GM21447 (cell line): ENCODE results near the gene PSME3.
A peak's percentile ranks its signal among the peaks of the same experiment; 100 is the strongest.

ENCODE experiments used
- ATAC-seq: cut with Tn5 transposase; IDR thresholded peaks from one replicate; pipeline ENCODE4 v1.9.1; 2021; ENCODE audit not compliant: unreplicated experiment

Gene PSME3

GRCh38 chr17:42832934-42833766 lies at the start of gene PSME3:
Gene PSME3, plus strand, starts transcription at chr17:42833397. Its CDS starts 235 bp downstream, at chr17:42833632.
- peak; percentile 66 for ATAC-seq

GRCh38 chr17:42783791-42784138 lies 49.4 kb upstream of the PSME3 start:
- ATAC-seq, result no peak

- no peak for ATAC-seq
Observed at GRCh38 chr17:42784409-42784808, 48.8 kb upstream of the PSME3 start.

DNA sequence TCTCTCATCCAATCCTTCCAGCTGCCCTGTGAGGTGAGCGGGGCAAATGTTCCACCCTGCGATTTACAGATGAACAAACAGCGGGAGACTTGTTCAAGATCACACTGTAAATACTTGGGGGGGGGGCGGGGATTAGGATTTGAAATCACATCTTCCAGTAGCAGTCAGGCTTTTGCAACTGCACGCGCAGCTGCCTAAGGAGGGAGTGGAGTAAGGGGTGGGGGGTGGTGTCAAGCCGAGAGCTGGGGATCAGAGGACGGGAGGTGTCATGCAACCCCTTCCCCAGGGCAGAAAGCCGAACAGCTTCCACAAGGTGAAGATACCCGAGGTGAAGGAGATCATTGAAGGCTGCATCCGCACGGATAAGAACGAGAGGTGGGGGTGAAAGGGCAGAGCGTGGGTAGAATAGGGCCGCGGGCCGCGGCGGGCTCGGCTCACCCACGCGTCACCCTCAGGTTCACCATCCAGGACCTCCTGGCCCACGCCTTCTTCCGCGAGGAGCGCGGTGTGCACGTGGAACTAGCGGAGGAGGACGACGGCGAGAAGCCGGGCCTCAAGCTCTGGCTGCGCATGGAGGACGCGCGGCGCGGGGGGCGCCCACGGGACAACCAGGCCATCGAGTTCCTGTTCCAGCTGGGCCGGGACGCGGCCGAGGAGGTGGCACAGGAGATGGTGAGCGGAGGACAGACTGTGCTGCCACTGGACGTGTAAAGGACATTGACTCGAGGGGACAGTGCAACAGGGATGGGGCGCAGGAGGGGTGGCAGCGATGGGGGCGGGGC lies 48.2 kb upstream of the PSME3 start:
- ATAC-seq, result no peak

GRCh38 chr17:42787266-42787665 lies 45.9 kb upstream of the PSME3 start:
- no peak for ATAC-seq

DNA sequence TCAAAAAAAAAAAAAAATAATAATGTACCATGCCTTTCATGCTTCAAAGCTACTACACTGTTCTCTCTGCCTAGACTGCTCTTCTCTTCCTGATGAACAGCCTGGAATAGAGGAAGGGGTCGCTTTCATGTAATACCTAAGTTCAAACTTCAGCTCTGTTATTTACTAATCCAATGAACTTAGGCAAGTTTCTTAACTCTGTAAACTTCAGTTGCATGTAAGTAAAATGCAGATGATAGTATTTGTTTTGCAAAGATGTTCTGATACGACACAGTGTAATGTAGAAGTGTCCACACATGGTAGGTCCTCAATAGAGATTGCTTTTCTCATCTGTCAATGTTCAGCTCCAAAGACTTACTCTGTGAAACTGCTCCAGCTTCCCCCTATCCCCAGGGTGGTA lies 41.2 kb upstream of the PSME3 start:
- no peak for ATAC-seq

- ATAC-seq, result no peak
Observed at GRCh38 chr17:42792545-42792944, 40.7 kb upstream of the PSME3 start.

DNA sequence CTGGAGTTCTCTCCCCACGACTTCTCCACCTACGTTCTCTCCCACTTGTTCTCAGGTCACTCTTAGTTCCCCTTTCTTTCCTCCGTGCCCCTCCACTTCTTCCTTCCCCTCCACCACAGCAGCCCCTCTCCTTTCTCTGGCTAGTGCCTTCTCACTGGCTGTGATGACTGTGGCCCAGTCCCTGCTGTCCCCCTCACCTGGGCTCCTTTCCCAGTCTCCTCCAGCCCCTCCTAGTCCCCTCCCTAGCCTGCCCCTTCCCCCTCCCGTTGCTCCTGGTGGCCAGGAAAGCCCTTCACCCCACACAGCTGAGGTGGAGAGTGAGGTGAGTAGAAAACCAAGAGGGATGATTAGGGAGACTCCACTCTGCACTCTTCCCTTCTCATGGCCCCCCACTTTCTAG lies 38.1 kb upstream of the PSME3 start:
- ATAC-seq, result no peak

DNA sequence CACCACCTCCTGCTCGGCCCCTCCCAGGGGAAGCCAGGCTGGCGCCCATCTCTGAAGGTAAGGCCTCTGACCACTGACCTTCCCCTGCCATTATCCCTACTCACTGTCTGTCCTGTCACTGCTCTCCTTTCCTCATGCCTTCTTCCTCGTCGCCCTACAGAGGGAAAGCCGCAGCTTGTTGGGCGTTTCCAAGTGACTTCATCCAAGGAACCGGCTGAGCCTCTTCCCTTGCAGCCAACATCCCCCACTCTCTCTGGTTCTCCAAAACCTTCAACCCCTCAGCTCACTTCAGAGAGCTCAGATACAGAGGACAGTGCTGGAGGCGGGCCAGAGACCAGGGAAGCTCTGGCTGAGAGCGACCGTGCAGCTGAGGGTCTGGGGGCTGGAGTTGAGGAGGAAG lies 37.7 kb upstream of the PSME3 start:
- no peak for ATAC-seq

GRCh38 chr17:42796066-42796758 lies 37.0 kb upstream of the PSME3 start:
- no peak for ATAC-seq

- ATAC-seq, result no peak
Observed at GRCh38 chr17:42797067-42798007, 35.9 kb upstream of the PSME3 start.

- no peak for ATAC-seq
Observed at GRCh38 chr17:42798011-42798382, 35.2 kb upstream of the PSME3 start.

- ATAC-seq, result peak; percentile 85
Observed at GRCh38 chr17:42798383-42799380, 34.5 kb upstream of the PSME3 start, which contains the start of the genes CNTD1 and COA3. Gene CNTD1, plus strand, starts transcription at chr17:42798861. Its CDS starts 207 bp downstream, at chr17:42799068. Gene COA3, minus strand, starts transcription at chr17:42798704. Its CDS starts 23 bp downstream, at chr17:42798681.

DNA sequence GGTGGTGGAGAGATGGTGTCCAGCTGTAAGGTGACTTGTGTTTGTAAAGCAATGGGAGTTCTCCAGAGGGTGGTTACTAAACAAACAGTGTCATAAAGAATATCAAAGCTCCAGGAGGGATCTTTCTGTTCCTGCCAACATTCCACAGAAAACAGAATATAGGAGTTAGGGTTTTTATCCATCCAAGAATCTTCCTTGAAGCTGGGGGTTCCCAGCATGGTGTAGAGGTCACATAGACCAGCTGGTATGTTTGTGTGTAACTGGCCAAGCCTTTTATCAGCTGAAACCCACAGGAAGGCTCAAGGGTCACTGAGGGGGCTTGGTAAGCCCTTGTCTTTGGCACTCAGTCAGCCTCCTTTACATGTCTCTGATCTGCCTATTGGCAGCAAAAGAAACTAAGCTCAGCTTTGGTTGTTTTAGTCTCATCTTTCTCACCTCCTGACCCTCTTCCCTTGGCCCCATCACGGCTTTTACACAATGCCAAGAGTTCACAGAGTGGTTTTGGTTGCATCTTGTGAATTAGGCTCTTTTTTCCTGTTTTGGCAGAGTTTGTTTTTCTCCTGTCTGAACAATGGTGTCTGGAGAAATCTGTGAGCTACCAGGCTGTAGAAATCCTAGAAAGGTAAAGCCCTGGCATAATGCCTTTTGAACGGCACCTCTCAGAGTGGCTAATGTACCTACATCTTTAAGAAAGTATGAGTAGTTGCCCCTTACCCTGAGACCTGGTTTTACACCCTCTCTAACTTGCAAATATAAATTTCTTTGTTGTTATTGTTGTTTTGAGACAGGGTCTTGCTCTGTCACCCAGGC lies 29.9 kb upstream of the PSME3 start:
- no peak for ATAC-seq

- no peak for ATAC-seq
Observed at GRCh38 chr17:42804918-42805367, 28.3 kb upstream of the PSME3 start.

- ATAC-seq, result no peak
Observed at GRCh38 chr17:42806249-42806648, 26.9 kb upstream of the PSME3 start.

- no peak for ATAC-seq
Observed at GRCh38 chr17:42809250-42809649, 23.9 kb upstream of the PSME3 start.
